CD4-positive, alpha-beta memory T cell (primary cell): ENCODE data around the gene STAT3. TPM values are rescaled to one million over a fixed set of nuclear protein-coding genes. Genes with fewer than 3 reads are reported as not detected.

Experiments
- CTCF ChIA-PET: fragments of 350-600 bp; sonication (Branson Sonifier 250); formaldehyde crosslinking; loops from one replicate; lab custom pipeline; 2021; ENCODE audit warnings: inconsistent platforms; ENCODE audit not compliant: partially characterized antibody; lab: Charles Lee
- POLR2A ChIA-PET: fragments of 350-600 bp; sonication (Branson Sonifier 250); formaldehyde crosslinking; loops from one replicate; lab custom pipeline; 2021; ENCODE audit not compliant: partially characterized antibody; lab: Charles Lee
- DNase-seq, 5 donors: peaks; one replicate each; pipeline versions ENCODE4 v3.0.0 to v3.0.0-alpha.2; 2020 to 2022; ENCODE audit warnings: mixed read lengths in 1 of 5
- H3K27ac ChIP-seq: one replicate; pipeline ENCODE4 v1.7.0; 2013; ENCODE audit warnings: low read depth, low read length
- H3K27me3 ChIP-seq: 2 replicates; pipeline ENCODE4 v1.7.0; 2013; ENCODE audit warnings: mild to moderate bottlenecking, low read length, moderate library complexity; ENCODE audit not compliant: insufficient read depth
- H3K36me3 ChIP-seq: 2 replicates; pipeline ENCODE4 v1.7.0; 2013; ENCODE audit warnings: mild to moderate bottlenecking, low read length, moderate library complexity; ENCODE audit not compliant: insufficient read depth
- H3K4me1 ChIP-seq: 2 replicates; pipeline ENCODE4 v1.7.0; 2013; ENCODE audit warnings: mild to moderate bottlenecking, low read length, moderate library complexity; ENCODE audit not compliant: insufficient read depth
- H3K4me3 ChIP-seq, 2 donors: one replicate each; pipeline ENCODE4 v1.7.0; 2013; ENCODE audit warnings: low read length in 2 of 2, mild to moderate bottlenecking in 1 of 2
- H3K9me3 ChIP-seq, 2 donors: one replicate each; pipeline ENCODE4 v1.7.0; 2013; ENCODE audit warnings: low read length in 2 of 2, control low read depth in 1 of 2; ENCODE audit not compliant: control insufficient read depth in 1 of 2
- H3K27ac Mint-ChIP-seq, 7 donors: one replicate each; pipeline ENCODE4 v1.8.0; 2020 to 2021; ENCODE audit warnings: mixed read lengths in 7 of 7, mild to moderate bottlenecking in 6 of 7, inconsistent platforms in 3 of 7, moderate library complexity in 3 of 7
- H3K27me3 Mint-ChIP-seq, 2 donors: one replicate each; pipeline ENCODE4 v1.8.0; 2020 to 2021; ENCODE audit warnings: mixed read lengths in 2 of 2
- H3K36me3 Mint-ChIP-seq, 2 donors: one replicate each; pipeline ENCODE4 v1.8.0; 2020 to 2021; ENCODE audit warnings: mixed read lengths in 2 of 2, inconsistent platforms in 1 of 2, mild to moderate bottlenecking in 1 of 2
- H3K4me1 Mint-ChIP-seq, 4 donors: one replicate each; pipeline ENCODE4 v1.8.0; 2020 to 2021; ENCODE audit warnings: mixed read lengths in 4 of 4, mild to moderate bottlenecking in 1 of 4
- H3K4me3 Mint-ChIP-seq, 8 donors: one replicate each; pipeline ENCODE4 v1.8.0; 2020 to 2021; ENCODE audit warnings: mixed read lengths in 8 of 8, mild to moderate bottlenecking in 7 of 8, moderate library complexity in 6 of 8, inconsistent platforms in 3 of 8
- H3K9me3 Mint-ChIP-seq, 8 donors: one replicate each; pipeline ENCODE4 v1.8.0; 2020 to 2021; ENCODE audit warnings: mixed read lengths in 8 of 8, mild to moderate bottlenecking in 5 of 8, inconsistent platforms in 3 of 8, moderate library complexity in 1 of 8
- intact Hi-C: fragments of 100-400 bp; cut with micrococcal nuclease; formaldehyde crosslinking; loops from one replicate; pipeline ENCODE4 v1.15.1; 2023
- polyA plus RNA-seq, 2 donors: library from polyadenylated mRNA; unstranded; fragments of 300-500 nt; fragmentation: Illumina TruSeq; gene quantifications; one replicate each; pipeline ENCODE4 v1.2.3, GENCODE V29; 2021
- total RNA-seq, 2 experiments: library from RNA; stranded (reverse); gene quantifications; one replicate each; pipeline ENCODE4 v1.2.3, GENCODE V29; 2021

The STAT3 gene
- total and polyA plus RNA-seq, 4 experiments from 2014 or later = 103 to 147 (median 130) TPM

- H3K27me3 Mint-ChIP-seq = no peaks in the 10 kb centered on the region
- peaks cover 0 to 4% (median 0%) of the 10 kb centered on the region in 8 donors for H3K9me3 Mint-ChIP-seq
- Histone ChIP-seq H3K27me3 (no peaks in the 10 kb centered on the region), H3K36me3 (no peaks in the 10 kb centered on the region), H3K27ac (peak overlapping the region; percentile 92), H3K4me3 (peak overlapping the region; percentile 87 to 97), H3K4me1 (peaks cover 69% of the 10 kb centered on the region), H3K9me3 (no peaks in the 10 kb centered on the region)
- peaks cover 3 to 31% of the 10 kb centered on the region in 2 donors for H3K36me3 Mint-ChIP-seq
- peak overlapping the region; percentile 97 to 100 (median 98) for H3K4me3 Mint-ChIP-seq
- ChIA-PET POLR2A (interaction anchor here (0.6 to 13.6 kb wide), 8 partner anchors 15 to 259 kb away, joined by 3 to 286 read pairs (median 23); partner anchors contain the start of genes STAT3 and STAT5A), CTCF (interaction anchor here (0.7 to 3.9 kb wide), 5 partner anchors 25 to 1455 kb away, joined by 3 to 35 read pairs (median 4); no protein-coding TSS in a partner anchor)
- peaks cover 45 to 84% (median 62%) of the 10 kb centered on the region in 4 donors for H3K4me1 Mint-ChIP-seq
- intact Hi-C loops = loop anchor here (10.0 kb wide), 1 partner anchor 49 kb away; no protein-coding TSS in a partner anchor
- H3K27ac Mint-ChIP-seq = peak overlapping the region; percentile 94 to 100 (median 99)
- DNase-seq = peak in 4 of 5 donors; percentile 42 to 55 (median 44)
Measured at GRCh38 chr17:42273474-42274252, 114.6 kb downstream of the STAT3 start.

GRCh38 chr17:42272162-42272907 lies 115.9 kb downstream of the STAT3 start:
- H3K4me3 Mint-ChIP-seq = peak overlapping the region; percentile 79 to 100 (median 98)
- DNase-seq = peak in 4 of 5 donors; percentile 65 to 75 (median 68)
- H3K27me3 ChIP-seq = no peaks in the 10 kb centered on the region
- H3K4me3 ChIP-seq = peak overlapping the region; percentile 45 to 87
- H3K27ac Mint-ChIP-seq = peak overlapping the region; percentile 96 to 100 (median 99)
- peaks cover 0 to 4% (median 0%) of the 10 kb centered on the region in 8 donors for H3K9me3 Mint-ChIP-seq
- H3K27me3 Mint-ChIP-seq = no peaks in the 10 kb centered on the region
- H3K4me1 ChIP-seq = peaks cover 79% of the 10 kb centered on the region
- H3K9me3 ChIP-seq = no peaks in the 10 kb centered on the region
- H3K4me1 Mint-ChIP-seq = peaks cover 48 to 89% (median 65%) of the 10 kb centered on the region in 4 donors
- intact Hi-C loops = loop anchor here (1.0 to 10.0 kb wide), 2 partner anchors 24 to 48 kb away; no protein-coding TSS in a partner anchor
- ChIA-PET CTCF (interaction anchor here (1.1 to 3.9 kb wide), 3 partner anchors 12 to 23 kb away, joined by 3 to 35 read pairs (median 28); no protein-coding TSS in a partner anchor), POLR2A (interaction anchor here (2.1 to 13.6 kb wide), 5 partner anchors 16 to 116 kb away, joined by 8 to 286 read pairs (median 59); partner anchors contain the start of genes STAT3 and STAT5A)
- peaks cover 3 to 33% of the 10 kb centered on the region in 2 donors for H3K36me3 Mint-ChIP-seq
- H3K36me3 ChIP-seq = no peaks in the 10 kb centered on the region
- peak overlapping the region; percentile 92 for H3K27ac ChIP-seq

- intact Hi-C loops = loop anchor here (1.0 to 10.0 kb wide), 2 partner anchors 23 to 47 kb away; no protein-coding TSS in a partner anchor
- peaks cover 49 to 89% (median 65%) of the 10 kb centered on the region in 4 donors for H3K4me1 Mint-ChIP-seq
- POLR2A ChIA-PET = interaction anchor here (1.1 to 13.6 kb wide), 5 partner anchors 16 to 117 kb away, joined by 3 to 286 read pairs (median 59); partner anchors contain the start of genes STAT3 and STAT5A
- no peaks in the 10 kb centered on the region for H3K27me3 Mint-ChIP-seq
- DNase-seq = no peak
- H3K36me3 Mint-ChIP-seq = peaks cover 3 to 36% of the 10 kb centered on the region in 2 donors
- H3K27ac Mint-ChIP-seq = peak overlapping the region; percentile 96 to 100 (median 99)
- peaks cover 0 to 4% (median 0%) of the 10 kb centered on the region in 8 donors for H3K9me3 Mint-ChIP-seq
- H3K27me3 ChIP-seq = no peaks in the 10 kb centered on the region
- peak overlapping the region; percentile 92 for H3K27ac ChIP-seq
- no peaks in the 10 kb centered on the region for H3K36me3 ChIP-seq
- peak overlapping the region; percentile 79 to 100 (median 98) for H3K4me3 Mint-ChIP-seq
- H3K4me3 ChIP-seq = peak overlapping the region; percentile 45 to 87
- no peaks in the 10 kb centered on the region for H3K9me3 ChIP-seq
- peaks cover 79% of the 10 kb centered on the region for H3K4me1 ChIP-seq
- CTCF ChIA-PET = interaction anchor here (1.1 to 3.9 kb wide), 3 partner anchors 11 to 49 kb away, joined by 3 to 28 read pairs (median 12); no protein-coding TSS in a partner anchor
Measured at GRCh38 chr17:42271779-42272035, 116.5 kb downstream of the STAT3 start.

- H3K27ac Mint-ChIP-seq = peak overlapping the region; percentile 96 to 100 (median 99)
- ChIA-PET CTCF (interaction anchor here (1.1 to 3.9 kb wide), 4 partner anchors 10 to 59 kb away, joined by 3 to 28 read pairs (median 8); no protein-coding TSS in a partner anchor), POLR2A (interaction anchor here (1.1 to 13.6 kb wide), 5 partner anchors 15 to 117 kb away, joined by 3 to 286 read pairs (median 59); partner anchors contain the start of genes STAT3 and STAT5A)
- Histone ChIP-seq H3K4me3 (peak overlapping the region; percentile 45 to 87), H3K9me3 (no peaks in the 10 kb centered on the region), H3K27ac (peak overlapping the region; percentile 92), H3K27me3 (no peaks in the 10 kb centered on the region), H3K36me3 (no peaks in the 10 kb centered on the region), H3K4me1 (peaks cover 82% of the 10 kb centered on the region)
- no peaks in the 10 kb centered on the region for H3K27me3 Mint-ChIP-seq
- peaks cover 53 to 93% (median 69%) of the 10 kb centered on the region in 4 donors for H3K4me1 Mint-ChIP-seq
- intact Hi-C loops = loop anchor here (10.0 kb wide), 1 partner anchor 46 kb away; no protein-coding TSS in a partner anchor
- peak overlapping the region; percentile 79 to 100 (median 98) for H3K4me3 Mint-ChIP-seq
- peaks cover 0 to 4% (median 0%) of the 10 kb centered on the region in 8 donors for H3K9me3 Mint-ChIP-seq
- H3K36me3 Mint-ChIP-seq = peaks cover 7 to 40% of the 10 kb centered on the region in 2 donors
- DNase-seq = no peak
Measured at GRCh38 chr17:42271006-42271778, 117.0 kb downstream of the STAT3 start.

GRCh38 chr17:42270596-42270995 lies 117.6 kb downstream of the STAT3 start:
- Histone ChIP-seq H3K27ac (peak overlapping the region; percentile 92), H3K4me1 (peaks cover 82% of the 10 kb centered on the region), H3K9me3 (no peaks in the 10 kb centered on the region), H3K36me3 (no peaks in the 10 kb centered on the region), H3K27me3 (no peaks in the 10 kb centered on the region), H3K4me3 (no peak overlapping the region)
- Mint-ChIP-seq H3K9me3 (peaks cover 0 to 4% (median 0%) of the 10 kb centered on the region in 8 donors), H3K27ac (peak overlapping the region; percentile 96 to 100 (median 99)), H3K36me3 (peaks cover 7 to 39% of the 10 kb centered on the region in 2 donors), H3K27me3 (no peaks in the 10 kb centered on the region), H3K4me1 (peaks cover 53 to 93% (median 69%) of the 10 kb centered on the region in 4 donors), H3K4me3 (peak overlapping the region; percentile 26 to 100 (median 98))
- POLR2A ChIA-PET = interaction anchor here (1.1 to 13.6 kb wide), 4 partner anchors 9 to 20 kb away, joined by 3 to 286 read pairs (median 140); partner anchors contain the start of gene STAT5A
- no peak for DNase-seq
- CTCF ChIA-PET = interaction anchor here (1.1 to 3.9 kb wide), 3 partner anchors 22 to 59 kb away, joined by 3 to 28 read pairs (median 12); no protein-coding TSS in a partner anchor
- intact Hi-C loops = loop anchor here (10.0 kb wide), 1 partner anchor 46 kb away; no protein-coding TSS in a partner anchor
